Measurements from ENCODE around the gene C1QTNF9B. TPM values are rescaled to one million over a fixed set of nuclear protein-coding genes. Genes with fewer than 3 reads are reported as not detected.
A peak's percentile ranks its signal among the peaks of the same experiment; 100 is the strongest.
"Not testable (repeated sequence)": the region's sequence is repeated elsewhere in the genome, so short reads cannot be mapped to it uniquely, and the experiment has no call there.

C1QTNF9B gene
- not detected for total RNA-seq (2013)
- polyA plus RNA-seq = not detected
- polyA minus RNA-seq = not detected in 2 replicates
- 0 to 0.45 (median 0) reads per million in 11 experiments for total RNA-seq

DNA sequence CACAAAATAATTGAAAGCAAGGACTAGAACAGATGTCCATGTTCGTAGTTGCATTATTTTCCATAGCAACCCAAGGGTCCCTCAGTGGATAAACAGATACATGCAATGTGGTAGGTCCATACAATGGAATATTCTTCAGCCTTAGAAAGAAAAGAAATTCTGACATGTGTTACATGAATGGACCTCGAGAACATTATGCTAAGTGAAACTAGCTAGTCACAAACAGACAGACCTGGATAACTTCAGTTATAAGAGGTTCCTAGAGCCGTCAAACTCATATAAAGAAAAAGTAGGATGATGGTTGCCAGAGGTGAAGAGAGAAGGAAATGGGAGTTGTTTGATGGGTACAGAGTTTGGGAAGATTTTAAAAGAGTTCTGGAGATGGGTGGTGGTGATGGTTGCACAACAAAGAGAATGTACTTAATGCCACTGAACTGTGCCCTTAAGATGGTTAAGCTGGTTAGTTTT, at the start of gene C1QTNF9B:
Gene C1QTNF9B, minus strand, starts transcription at position 51 of the 468 bp plus-strand sequence.
- H3K9me3 Mint-ChIP-seq; DNase-seq; H3K79me2 ChIP-seq (ENCODE audit: insufficient read depth, low read length); H3K27ac ChIP-seq (ENCODE audit: low read depth in 1 of 2, low read length in 2 of 2); H3K4me1 ChIP-seq (ENCODE audit: control insufficient read depth in 1 of 2, insufficient read depth in 2 of 2, low read length in 2 of 2); H4K20me1 ChIP-seq (ENCODE audit: insufficient read depth, low read length); H3K4me2 ChIP-seq (replicated peaks; ENCODE audit: extremely low read depth, low read length, poor library complexity, severe bottlenecking); H3K36me3 Mint-ChIP-seq; H2AFZ ChIP-seq (ENCODE audit: insufficient read depth, low read depth, low read length, poor library complexity, severe bottlenecking); H3K4me3 ChIP-seq (replicated peaks in 1 of 3; ENCODE audit: low read depth in 2 of 3, low read length in 3 of 3); H3K9ac ChIP-seq (ENCODE audit: insufficient read depth, low read length, poor library complexity, severe bottlenecking); H3K36me3 ChIP-seq (replicated peaks in 1 of 2; ENCODE audit: control insufficient read depth in 1 of 2, insufficient read depth in 2 of 2, low read length in 2 of 2); H3K4me1 Mint-ChIP-seq; H3K4me3 Mint-ChIP-seq; H3K9me3 ChIP-seq (replicated peaks in 1 of 2; ENCODE audit: control insufficient read depth in 1 of 2, insufficient read depth in 1 of 2, low read length in 2 of 2): not testable (repeated sequence)
- H3K27ac Mint-ChIP-seq = peak within 1 kb of the TSS in 1 of 7 donors; percentile 5
- peaks cover 14 to 20% (median 15%) of the 10 kb centered on the region in 3 donors for H3K27me3 Mint-ChIP-seq (ENCODE audit: low read depth in 3 of 3)
- intact Hi-C loops (cut with micrococcal nuclease) = loop anchor here in 1 of 2 donors (10.0 kb wide), 1 partner anchor 523 kb away; no protein-coding TSS in a partner anchor
- WGBS (ENCODE audit: insufficient coverage) = 86% methylated on average over 1 of the region's 3 CpGs
- peaks cover 12 to 14% of the 10 kb centered on the region in 2 donors for H3K27me3 ChIP-seq (ENCODE audit: control insufficient read depth in 2 of 2, insufficient read depth in 2 of 2, low read length in 2 of 2)

DNA sequence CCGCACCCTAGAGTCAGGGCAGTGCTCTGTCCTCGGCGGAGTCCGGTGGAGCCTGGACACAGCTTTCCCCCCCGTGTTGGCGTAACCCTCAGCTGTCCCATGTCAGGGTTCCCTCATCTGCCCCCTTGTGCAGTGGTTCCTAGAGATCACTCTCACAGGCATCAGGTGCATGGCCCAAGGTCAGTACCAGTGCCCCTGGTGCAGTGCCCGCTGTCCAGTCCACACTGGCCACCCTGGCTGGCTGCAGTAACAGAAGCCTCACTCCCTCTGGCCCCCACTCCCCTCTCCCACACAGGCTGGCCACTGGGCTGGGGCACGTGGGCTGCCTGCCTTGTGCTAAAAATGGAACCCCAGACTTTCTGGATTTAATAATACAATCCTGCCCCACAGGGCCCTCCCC, 49.6 kb upstream of the C1QTNF9B start:
- H3K4me3 ChIP-seq (replicated peaks in 1 of 3; ENCODE audit: low read depth in 2 of 3, low read length in 3 of 3) = no peak overlapping the region
- DNase-seq = no peak
- H3K9me3 ChIP-seq (replicated peaks in 1 of 2; ENCODE audit: control insufficient read depth in 1 of 2, insufficient read depth in 1 of 2, low read length in 2 of 2) = no peaks in the 10 kb centered on the region

More for the DNA sequence above, 49.6 kb upstream of the C1QTNF9B start:
- Histone ChIP-seq H3K4me2 (replicated peaks; ENCODE audit: extremely low read depth, low read length, poor library complexity, severe bottlenecking) (no peak overlapping the region), H2AFZ (ENCODE audit: insufficient read depth, low read depth, low read length, poor library complexity, severe bottlenecking) (no peak overlapping the region), H3K27me3 (ENCODE audit: control insufficient read depth in 2 of 2, insufficient read depth in 2 of 2, low read length in 2 of 2) (no peaks in the 10 kb centered on the region), H3K27ac (ENCODE audit: low read depth in 1 of 2, low read length in 2 of 2) (no peak overlapping the region), H3K79me2 (ENCODE audit: insufficient read depth, low read length) (no peaks in the 10 kb centered on the region), H3K9ac (ENCODE audit: insufficient read depth, low read length, poor library complexity, severe bottlenecking) (no peak overlapping the region), H3K4me1 (ENCODE audit: control insufficient read depth in 1 of 2, insufficient read depth in 2 of 2, low read length in 2 of 2) (no peaks in the 10 kb centered on the region), H3K36me3 (replicated peaks in 1 of 2; ENCODE audit: control insufficient read depth in 1 of 2, insufficient read depth in 2 of 2, low read length in 2 of 2) (no peaks in the 10 kb centered on the region), H4K20me1 (ENCODE audit: insufficient read depth, low read length) (no peaks in the 10 kb centered on the region)
- Mint-ChIP-seq H3K27me3 (ENCODE audit: low read depth in 3 of 3) (peaks cover 12 to 20% (median 17%) of the 10 kb centered on the region in 3 donors), H3K4me1 (no peaks in the 10 kb centered on the region), H3K9me3 (peaks cover 0 to 3% (median 0%) of the 10 kb centered on the region in 7 donors), H3K36me3 (no peaks in the 10 kb centered on the region), H3K4me3 (no peak overlapping the region), H3K27ac (no peak overlapping the region)
- intact Hi-C loops (cut with micrococcal nuclease) = no loop called here
- WGBS (ENCODE audit: insufficient coverage) = 93% methylated on average over 8 of the region's 8 CpGs
- TF ChIP-seq, protein P1, sequence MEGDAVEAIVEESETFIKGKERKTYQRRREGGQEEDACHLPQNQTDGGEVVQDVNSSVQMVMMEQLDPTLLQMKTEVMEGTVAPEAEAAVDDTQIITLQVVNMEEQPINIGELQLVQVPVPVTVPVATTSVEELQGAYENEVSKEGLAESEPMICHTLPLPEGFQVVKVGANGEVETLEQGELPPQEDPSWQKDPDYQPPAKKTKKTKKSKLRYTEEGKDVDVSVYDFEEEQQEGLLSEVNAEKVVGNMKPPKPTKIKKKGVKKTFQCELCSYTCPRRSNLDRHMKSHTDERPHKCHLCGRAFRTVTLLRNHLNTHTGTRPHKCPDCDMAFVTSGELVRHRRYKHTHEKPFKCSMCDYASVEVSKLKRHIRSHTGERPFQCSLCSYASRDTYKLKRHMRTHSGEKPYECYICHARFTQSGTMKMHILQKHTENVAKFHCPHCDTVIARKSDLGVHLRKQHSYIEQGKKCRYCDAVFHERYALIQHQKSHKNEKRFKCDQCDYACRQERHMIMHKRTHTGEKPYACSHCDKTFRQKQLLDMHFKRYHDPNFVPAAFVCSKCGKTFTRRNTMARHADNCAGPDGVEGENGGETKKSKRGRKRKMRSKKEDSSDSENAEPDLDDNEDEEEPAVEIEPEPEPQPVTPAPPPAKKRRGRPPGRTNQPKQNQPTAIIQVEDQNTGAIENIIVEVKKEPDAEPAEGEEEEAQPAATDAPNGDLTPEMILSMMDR (IDR thresholded peaks at IDR 0.05) = no peak
